ENCODE data around the gene ANKRD33.

DNA sequence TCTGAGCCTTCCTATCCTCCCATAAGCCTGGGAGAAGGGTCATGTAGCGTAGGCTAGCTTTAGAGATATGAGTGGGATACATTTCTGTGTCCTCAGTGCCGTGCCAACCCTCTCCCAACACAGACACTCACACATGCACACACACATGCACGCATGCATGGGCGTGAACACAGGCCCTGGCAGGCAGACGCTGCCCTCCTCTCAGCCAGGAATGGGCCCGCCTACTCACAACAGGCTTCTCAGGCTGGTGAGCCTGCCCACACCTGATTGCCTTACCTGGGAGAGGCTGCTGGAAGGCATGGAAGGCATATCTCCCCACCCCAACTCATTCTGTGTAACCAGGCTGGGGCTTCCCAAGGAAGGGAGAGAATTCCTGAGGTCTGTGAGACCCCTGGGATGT is 50.8 kb downstream of the ANKRD33 start:
- TF ChIP-seq CTCF (conservative IDR thresholded peaks at IDR 0.05; ENCODE audit: low read depth, low read length) (no peak), EZH2 (IDR thresholded peaks at IDR 0.05; ENCODE audit: borderline replicate concordance, low read depth, low read length, poor library complexity, severe bottlenecking) (no peak)

Measured in A673 (cell line).